ENCODE data around the gene ORMDL1. TPM values are rescaled to one million over a fixed set of nuclear protein-coding genes. Genes with fewer than 3 reads are reported as not detected.

ORMDL1 gene
- total RNA-seq, 4 donors from 2014 or later: 39.2 to 190 (median 74.8) TPM

DNA sequence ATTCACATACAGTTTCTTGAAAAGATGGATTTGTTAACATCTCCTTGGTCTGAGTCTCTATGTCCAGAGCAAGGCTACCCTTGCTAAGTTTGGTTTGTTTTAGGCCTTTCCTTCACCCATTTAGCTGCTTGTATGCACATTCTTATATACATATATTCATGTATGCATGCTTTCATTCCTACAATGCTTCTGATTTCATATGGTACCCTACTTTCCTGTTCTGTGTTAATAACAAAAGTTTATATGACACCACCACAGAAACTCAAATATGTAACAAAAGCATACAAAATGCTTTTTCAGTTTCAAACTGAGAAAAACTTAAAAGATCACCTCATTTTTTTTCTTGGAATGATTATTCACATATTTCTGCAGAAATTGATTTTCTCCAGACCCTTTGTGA lies 60.9 kb downstream of the ORMDL1 start:
- Histone ChIP-seq H3K9me3 (no peaks in the 10 kb centered on the region), H3K4me1 (no peaks in the 10 kb centered on the region), H3K27ac (no peak overlapping the region), H3K36me3 (peaks cover 2% of the 10 kb centered on the region), H3K27me3 (no peaks in the 10 kb centered on the region), H3K4me3 (no peak overlapping the region)
- no peak for DNase-seq (ENCODE audit: low spot score in 2 of 2)
- TF ChIP-seq POLR2AphosphoS5 (IDR thresholded peaks at IDR 0.05) (no peak), POLR2A (IDR thresholded peaks at IDR 0.05) (no peak), EP300 (IDR thresholded peaks at IDR 0.05) (no peak), CTCF (IDR thresholded peaks at IDR 0.05) (no peak)

Other genes with a start within 250 kb of the ORMDL1 start
- 10 to 100 TPM; 17.2 to 33.6 (median 19.6) TPM for gene SLC40A1, start 203.6 kb downstream of the ORMDL1 start, total RNA-seq
- 10 to 100 TPM; 27.9 to 34.8 (median 31.7) TPM for gene ASNSD1, start 122.9 kb downstream of the ORMDL1 start, total RNA-seq
- gene ANKAR, start 109.7 kb downstream of the ORMDL1 start, total RNA-seq: 10 to 100 TPM in 1 of 4 donors, 1 to 10 TPM in 2, under 1 TPM in 1; 0.95 to 11.0 (median 5.3) TPM
- gene OSGEPL1, start 21.5 kb downstream of the ORMDL1 start, total RNA-seq: 10 to 100 TPM in 1 of 4 donors, 1 to 10 TPM in 3; 3.1 to 14.3 (median 8.9) TPM
- 10 to 100 TPM in 2 of 4 donors, 1 to 10 TPM in 2; 5.7 to 15.7 (median 11.0) TPM for gene PMS1, start 111 bp upstream of the ORMDL1 start, total RNA-seq

Data from suprapubic skin (tissue), 4 donors.